ENCODE results near the gene SUSD6. TPM values are rescaled to one million over a fixed set of nuclear protein-coding genes. Genes with fewer than 3 reads are reported as not detected.

Gene SUSD6
- polyA plus RNA-seq, 1 of the 3 experiments (the other 2 are of a cell fraction), result 8.5 TPM

DNA sequence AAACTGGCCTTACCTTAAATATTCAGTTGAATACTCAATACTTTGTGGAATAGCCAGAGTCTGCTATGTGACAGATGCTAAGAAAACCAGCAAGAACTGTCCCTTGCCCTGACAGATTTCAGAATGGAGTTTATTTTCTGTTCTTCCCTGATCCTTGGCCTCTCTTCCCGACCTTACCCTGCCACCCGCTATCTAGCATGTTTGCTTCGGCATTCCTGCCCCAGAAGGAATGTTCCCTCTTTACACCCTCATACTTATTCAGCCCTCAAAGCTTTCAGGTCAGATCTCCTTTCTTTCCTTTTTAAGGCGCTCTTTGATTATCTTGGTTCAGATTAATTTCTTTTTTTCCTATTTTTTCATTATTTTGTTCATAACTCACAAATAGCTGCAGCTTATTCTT, 21.8 kb downstream of the SUSD6 start:
- Histone ChIP-seq H3K4me3 (ENCODE audit: low read depth in 2 of 2, low read length in 1 of 2) (no peak overlapping the region), H3K79me2 (ENCODE audit: insufficient read depth) (peaks cover 11% of the 10 kb centered on the region; the same call in 1 of the 2 replicates), H3K9me3 (no peaks in the 10 kb centered on the region), H3K9ac (no peak overlapping the region), H3K4me2 (no peak overlapping the region), H4K20me1 (ENCODE audit: insufficient read depth) (peaks cover 14% of the 10 kb centered on the region; the same call in 1 of the 2 replicates), H3K36me3 (replicated peaks in 1 of 2; ENCODE audit: control insufficient read depth in 1 of 2, insufficient read depth in 2 of 2, low read length in 1 of 2) (no peaks in the 10 kb centered on the region), H3K27ac (ENCODE audit: low read depth in 2 of 2, low read length in 1 of 2) (no peak overlapping the region), H2AFZ (ENCODE audit: low read depth) (no peak overlapping the region), H3K27me3 (ENCODE audit: insufficient read depth) (no peaks in the 10 kb centered on the region), H3K4me1 (ENCODE audit: control insufficient read depth in 1 of 2, insufficient read depth in 2 of 2, low read depth in 1 of 2, low read length in 1 of 2) (peaks cover 11 to 36% of the 10 kb centered on the region in 2 experiments; a peak in 3 of 4 replicates), H3F3A (replicated peaks; ENCODE audit: insufficient read depth) (no peaks in the 10 kb centered on the region), H3K9me2 (no peaks in the 10 kb centered on the region)
- POLR2A ChIA-PET, result no interaction called here
- CTCF ChIA-PET, result interaction anchor here (1.0 to 1.9 kb wide), 2 partner anchors 58 to 94 kb away, joined by 3 to 6 read pairs; partner anchors contain the start of gene CCDC177
- TF ChIP-seq TEAD4 (IDR thresholded peaks at IDR 0.05; ENCODE audit: borderline replicate concordance, insufficient read depth), result no peak
- TF ChIP-seq, protein P1, sequence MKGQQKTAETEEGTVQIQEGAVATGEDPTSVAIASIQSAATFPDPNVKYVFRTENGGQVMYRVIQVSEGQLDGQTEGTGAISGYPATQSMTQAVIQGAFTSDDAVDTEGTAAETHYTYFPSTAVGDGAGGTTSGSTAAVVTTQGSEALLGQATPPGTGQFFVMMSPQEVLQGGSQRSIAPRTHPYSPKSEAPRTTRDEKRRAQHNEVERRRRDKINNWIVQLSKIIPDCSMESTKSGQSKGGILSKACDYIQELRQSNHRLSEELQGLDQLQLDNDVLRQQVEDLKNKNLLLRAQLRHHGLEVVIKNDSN (IDR thresholded peaks at IDR 0.05; ENCODE audit: borderline replicate concordance, low read depth), result no peak
- TF ChIP-seq GATA2 (CRISPR knock-in tag; IDR thresholded peaks at IDR 0.05), result no peak
- TF ChIP-seq SIN3A (IDR thresholded peaks at IDR 0.05; ENCODE audit: borderline replicate concordance, low read depth, low read length), result no peak
- no peak for TF ChIP-seq CHD2 (IDR thresholded peaks at IDR 0.05; ENCODE audit: low read length, partially characterized antibody)
- no peak for TF ChIP-seq POLR2AphosphoS5 (IDR thresholded peaks at IDR 0.05; ENCODE audit: low read depth, low read length)
- no peak for TF ChIP-seq TAF1 (IDR thresholded peaks at IDR 0.05; ENCODE audit: borderline replicate concordance, low read depth, low read length)
- no peak for TF ChIP-seq RCOR1 (IDR thresholded peaks at IDR 0.05; ENCODE audit: low read length)
- TF ChIP-seq SMC3 (IDR thresholded peaks at IDR 0.05; ENCODE audit: low read depth, low read length), result no peak
- TF ChIP-seq NFIC (IDR thresholded peaks at IDR 0.05; ENCODE audit: borderline replicate concordance), result no peak
- TF ChIP-seq EP300 (IDR thresholded peaks at IDR 0.05; ENCODE audit: borderline replicate concordance in 1 of 2, low read depth in 1 of 2, low read length in 1 of 2), result no peak
- TF ChIP-seq MXI1 (IDR thresholded peaks at IDR 0.05; ENCODE audit: low read depth, low read length), result no peak
- TF ChIP-seq, protein P2, sequence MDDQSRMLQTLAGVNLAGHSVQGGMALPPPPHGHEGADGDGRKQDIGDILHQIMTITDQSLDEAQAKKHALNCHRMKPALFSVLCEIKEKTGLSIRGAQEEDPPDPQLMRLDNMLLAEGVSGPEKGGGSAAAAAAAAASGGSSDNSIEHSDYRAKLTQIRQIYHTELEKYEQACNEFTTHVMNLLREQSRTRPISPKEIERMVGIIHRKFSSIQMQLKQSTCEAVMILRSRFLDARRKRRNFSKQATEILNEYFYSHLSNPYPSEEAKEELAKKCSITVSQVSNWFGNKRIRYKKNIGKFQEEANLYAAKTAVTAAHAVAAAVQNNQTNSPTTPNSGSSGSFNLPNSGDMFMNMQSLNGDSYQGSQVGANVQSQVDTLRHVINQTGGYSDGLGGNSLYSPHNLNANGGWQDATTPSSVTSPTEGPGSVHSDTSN (IDR thresholded peaks at IDR 0.05), result no peak
- TF ChIP-seq FOSL2 (IDR thresholded peaks at IDR 0.05; ENCODE audit: borderline replicate concordance, low read depth), result no peak
- TF ChIP-seq, protein P3, sequence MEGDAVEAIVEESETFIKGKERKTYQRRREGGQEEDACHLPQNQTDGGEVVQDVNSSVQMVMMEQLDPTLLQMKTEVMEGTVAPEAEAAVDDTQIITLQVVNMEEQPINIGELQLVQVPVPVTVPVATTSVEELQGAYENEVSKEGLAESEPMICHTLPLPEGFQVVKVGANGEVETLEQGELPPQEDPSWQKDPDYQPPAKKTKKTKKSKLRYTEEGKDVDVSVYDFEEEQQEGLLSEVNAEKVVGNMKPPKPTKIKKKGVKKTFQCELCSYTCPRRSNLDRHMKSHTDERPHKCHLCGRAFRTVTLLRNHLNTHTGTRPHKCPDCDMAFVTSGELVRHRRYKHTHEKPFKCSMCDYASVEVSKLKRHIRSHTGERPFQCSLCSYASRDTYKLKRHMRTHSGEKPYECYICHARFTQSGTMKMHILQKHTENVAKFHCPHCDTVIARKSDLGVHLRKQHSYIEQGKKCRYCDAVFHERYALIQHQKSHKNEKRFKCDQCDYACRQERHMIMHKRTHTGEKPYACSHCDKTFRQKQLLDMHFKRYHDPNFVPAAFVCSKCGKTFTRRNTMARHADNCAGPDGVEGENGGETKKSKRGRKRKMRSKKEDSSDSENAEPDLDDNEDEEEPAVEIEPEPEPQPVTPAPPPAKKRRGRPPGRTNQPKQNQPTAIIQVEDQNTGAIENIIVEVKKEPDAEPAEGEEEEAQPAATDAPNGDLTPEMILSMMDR (IDR thresholded peaks at IDR 0.05), result no peak
- DNase-seq, result no peak
- 93% methylated on average over 3 of the region's 4 CpGs for WGBS (ENCODE audit: low lambda C conversion rate)
